IPS-20b (cell line): Measurements from ENCODE around the gene GTF3C4.

Experiments used
- H3K27ac ChIP-seq: one replicate; pipeline ENCODE4 v1.5.1; 2013; ENCODE audit warnings: low read length
- H3K27me3 ChIP-seq: 2 replicates; pipeline ENCODE4 v1.6.1; 2013; ENCODE audit warnings: mild to moderate bottlenecking, low read length, inconsistent platforms; ENCODE audit not compliant: insufficient read depth
- H3K36me3 ChIP-seq: 2 replicates; pipeline ENCODE4 v1.6.1; 2013; ENCODE audit warnings: low read depth, mild to moderate bottlenecking, inconsistent platforms, low read length, moderate library complexity; ENCODE audit not compliant: insufficient read depth
- H3K4me1 ChIP-seq: 2 replicates; pipeline ENCODE4 v1.6.1; 2013; ENCODE audit warnings: mild to moderate bottlenecking, control low read depth, inconsistent platforms, low read length, moderate library complexity; ENCODE audit not compliant: insufficient read depth
- H3K4me3 ChIP-seq: 2 replicates; pipeline ENCODE4 v1.5.1; 2013; ENCODE audit warnings: mild to moderate bottlenecking, low read length, inconsistent platforms
- H3K9ac ChIP-seq: 2 replicates; pipeline ENCODE4 v1.6.1; 2013; ENCODE audit warnings: low read depth, mild to moderate bottlenecking, inconsistent platforms, low read length, moderate library complexity
- H3K9me3 ChIP-seq: 2 replicates; pipeline ENCODE4 v1.6.1; 2013; ENCODE audit warnings: mild to moderate bottlenecking, low read depth, low read length, inconsistent platforms; ENCODE audit not compliant: insufficient read depth

The GTF3C4 gene

DNA sequence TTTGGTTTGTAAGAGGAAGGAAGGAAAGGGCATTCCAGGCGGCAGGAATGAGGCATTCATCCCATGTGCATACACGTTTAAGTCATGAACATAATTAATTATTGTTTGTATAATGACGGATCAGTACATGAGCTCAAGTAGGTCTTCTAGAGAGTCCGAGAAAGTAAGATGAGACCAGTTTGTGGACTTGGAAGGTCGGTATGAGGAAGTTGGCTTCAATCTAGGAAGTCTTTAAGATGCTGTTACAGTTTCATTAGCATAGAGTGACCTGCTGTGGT is 2.1 kb downstream of the GTF3C4 start:
- H3K36me3 ChIP-seq: 0 out of 2 replicates have a peak, but pooled peaks cover 3% of the 10 kb centered on the region
- H3K27ac ChIP-seq: no peak overlapping the region

GRCh38 chr9:132673355-132673754 is 3.1 kb downstream of the GTF3C4 start:
- peaks cover 11% of the 10 kb centered on the region; the same call in 1 of the 2 replicates for H3K4me1 ChIP-seq
- peaks cover 11% of the 10 kb centered on the region for H3K36me3 ChIP-seq
- no peak overlapping the region for H3K4me3 ChIP-seq
- H3K27me3 ChIP-seq: no peaks in the 10 kb centered on the region
- no peak overlapping the region for H3K27ac ChIP-seq
- no peaks in the 10 kb centered on the region for H3K9me3 ChIP-seq
- no peak overlapping the region for H3K9ac ChIP-seq

More for the DNA sequence above, 2.1 kb downstream of the GTF3C4 start:
- H3K9ac ChIP-seq: peak overlapping the region; percentile 89; the same call in 1 of the 2 replicates
- peak overlapping the region; percentile 84 for H3K4me3 ChIP-seq
- H3K9me3 ChIP-seq: no peaks in the 10 kb centered on the region
- H3K27me3 ChIP-seq: no peaks in the 10 kb centered on the region
- H3K4me1 ChIP-seq: peaks cover 21% of the 10 kb centered on the region; the same call in 1 of the 2 replicates

GRCh38 chr9:132674485-132674884 is 4.2 kb downstream of the GTF3C4 start:
- H3K4me3 ChIP-seq: no peak overlapping the region
- peaks cover 11% of the 10 kb centered on the region; the same call in 1 of the 2 replicates for H3K4me1 ChIP-seq
- H3K27ac ChIP-seq: no peak overlapping the region
- H3K27me3 ChIP-seq: no peaks in the 10 kb centered on the region
- H3K36me3 ChIP-seq: peaks cover 23% of the 10 kb centered on the region
- no peaks in the 10 kb centered on the region for H3K9me3 ChIP-seq
- no peak overlapping the region for H3K9ac ChIP-seq

DNA sequence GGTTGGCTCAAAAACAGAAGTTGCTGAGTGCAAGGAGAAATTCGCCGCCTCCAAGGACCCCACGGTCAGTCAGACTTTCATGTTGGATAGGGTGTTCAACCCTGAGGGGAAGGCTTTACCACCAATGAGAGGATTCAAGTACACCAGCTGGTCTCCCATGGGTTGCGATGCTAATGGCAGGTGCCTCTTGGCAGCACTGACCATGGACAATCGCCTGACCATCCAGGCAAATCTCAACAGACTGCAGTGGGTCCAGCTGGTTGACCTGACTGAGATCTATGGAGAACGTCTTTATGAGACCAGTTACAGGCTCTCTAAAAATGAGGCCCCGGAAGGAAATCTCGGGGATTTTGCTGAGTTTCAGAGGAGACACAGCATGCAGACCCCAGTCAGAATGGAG is 7.7 kb downstream of the GTF3C4 start:
- Histone ChIP-seq H3K36me3 (peaks cover 50% of the 10 kb centered on the region), H3K27ac (no peak overlapping the region), H3K27me3 (no peaks in the 10 kb centered on the region), H3K4me1 (no peaks in the 10 kb centered on the region; the same call in 1 of the 2 replicates), H3K9ac (no peak overlapping the region), H3K4me3 (no peak overlapping the region), H3K9me3 (no peaks in the 10 kb centered on the region)

DNA sequence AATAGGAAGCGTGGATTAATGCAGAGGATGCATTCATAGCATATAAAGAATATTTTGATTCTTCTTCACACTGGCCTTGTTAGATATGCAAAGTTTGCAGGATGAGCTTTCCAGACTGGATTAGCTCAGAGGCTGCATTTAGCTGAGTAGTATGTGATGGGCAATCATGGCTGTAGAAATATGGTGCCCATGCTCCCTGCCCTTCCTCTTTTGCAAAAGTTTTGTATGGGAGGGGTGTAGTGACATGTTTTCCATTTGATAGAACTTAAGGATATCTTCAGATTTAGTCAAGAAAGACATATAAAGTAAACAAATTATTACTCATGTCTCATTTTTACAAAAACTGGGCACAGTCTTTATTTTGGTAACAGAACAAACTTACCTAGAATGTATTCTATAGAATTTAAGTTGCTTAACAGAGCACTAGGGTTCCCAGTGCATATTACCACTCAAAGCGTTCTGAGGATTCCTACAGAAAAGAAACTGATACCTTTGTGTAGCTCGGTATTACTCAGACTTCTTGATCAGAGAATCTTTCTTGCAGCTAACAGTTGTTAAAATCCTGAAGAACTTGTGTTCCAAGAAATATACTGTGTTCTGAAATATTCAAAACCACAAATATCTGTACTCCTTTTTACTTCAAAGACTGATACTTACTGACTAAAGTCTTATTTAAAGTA is 9.8 kb downstream of the GTF3C4 start:
- no peak overlapping the region for H3K9ac ChIP-seq
- H3K27ac ChIP-seq: no peak overlapping the region
- no peaks in the 10 kb centered on the region for H3K27me3 ChIP-seq
- H3K4me1 ChIP-seq: no peaks in the 10 kb centered on the region
- H3K4me3 ChIP-seq: no peak overlapping the region
- no peaks in the 10 kb centered on the region for H3K9me3 ChIP-seq
- peaks cover 68% of the 10 kb centered on the region for H3K36me3 ChIP-seq

DNA sequence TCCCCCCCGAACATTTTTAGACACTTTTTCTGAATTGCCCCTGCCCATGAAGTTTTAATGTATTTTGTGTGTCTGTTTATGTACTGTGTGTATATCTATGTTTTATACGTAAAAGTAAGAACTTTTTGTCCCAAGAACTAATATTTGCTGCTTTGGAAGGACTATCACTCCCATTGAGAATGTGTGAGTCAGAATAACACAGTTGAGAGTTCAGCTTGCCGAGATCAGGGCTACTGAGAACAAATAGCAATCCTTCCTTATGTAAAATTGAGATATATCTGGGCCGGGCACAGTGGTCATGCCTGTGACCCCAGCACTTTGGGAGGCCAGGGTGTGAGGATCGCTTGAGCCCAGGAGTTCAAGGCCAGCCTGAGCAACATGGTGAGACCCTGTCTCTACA is 11.3 kb downstream of the GTF3C4 start:
- Histone ChIP-seq H3K27ac (no peak overlapping the region), H3K36me3 (peaks cover 83% of the 10 kb centered on the region), H3K9me3 (no peaks in the 10 kb centered on the region), H3K27me3 (no peaks in the 10 kb centered on the region), H3K4me1 (no peaks in the 10 kb centered on the region), H3K9ac (no peak overlapping the region), H3K4me3 (no peak overlapping the region)

- Histone ChIP-seq H3K36me3 (peaks cover 93% of the 10 kb centered on the region), H3K4me1 (no peaks in the 10 kb centered on the region), H3K4me3 (no peak overlapping the region), H3K27ac (no peak overlapping the region), H3K9ac (no peak overlapping the region), H3K27me3 (no peaks in the 10 kb centered on the region), H3K9me3 (no peaks in the 10 kb centered on the region)
These were observed 13.6 kb downstream of the GTF3C4 start for GRCh38 chr9:132683873-132684272.

DNA sequence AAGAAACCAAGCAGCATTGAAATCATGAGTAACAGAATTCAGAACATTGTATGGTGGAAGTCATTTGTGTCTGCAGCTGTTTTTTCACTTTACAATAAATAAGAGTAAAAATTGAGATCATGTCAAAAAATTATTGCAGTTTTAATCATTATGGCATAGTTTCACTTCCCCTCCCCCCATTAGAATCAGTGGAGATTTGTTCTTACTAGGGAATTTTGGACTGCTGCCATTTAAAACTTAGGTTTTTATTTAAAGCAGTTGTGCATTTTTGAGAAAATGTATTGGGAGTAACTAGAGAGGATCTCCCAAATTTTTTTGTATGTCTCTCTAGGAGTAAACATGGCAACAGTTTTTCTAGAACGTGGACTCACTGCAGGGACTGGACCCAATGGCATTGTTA is 20.4 kb downstream of the GTF3C4 start:
- no peaks in the 10 kb centered on the region for H3K4me1 ChIP-seq
- no peaks in the 10 kb centered on the region for H3K9me3 ChIP-seq
- peaks cover 63% of the 10 kb centered on the region for H3K36me3 ChIP-seq
- no peak overlapping the region for H3K27ac ChIP-seq
- no peak overlapping the region for H3K4me3 ChIP-seq
- no peaks in the 10 kb centered on the region for H3K27me3 ChIP-seq
- no peak overlapping the region for H3K9ac ChIP-seq

GRCh38 chr9:132694144-132694543 is 23.9 kb downstream of the GTF3C4 start:
- Histone ChIP-seq H3K9me3 (peaks cover 26% of the 10 kb centered on the region), H3K4me3 (no peak overlapping the region), H3K27me3 (no peaks in the 10 kb centered on the region), H3K36me3 (peaks cover 29% of the 10 kb centered on the region), H3K4me1 (no peaks in the 10 kb centered on the region), H3K27ac (no peak overlapping the region), H3K9ac (no peak overlapping the region)

DNA sequence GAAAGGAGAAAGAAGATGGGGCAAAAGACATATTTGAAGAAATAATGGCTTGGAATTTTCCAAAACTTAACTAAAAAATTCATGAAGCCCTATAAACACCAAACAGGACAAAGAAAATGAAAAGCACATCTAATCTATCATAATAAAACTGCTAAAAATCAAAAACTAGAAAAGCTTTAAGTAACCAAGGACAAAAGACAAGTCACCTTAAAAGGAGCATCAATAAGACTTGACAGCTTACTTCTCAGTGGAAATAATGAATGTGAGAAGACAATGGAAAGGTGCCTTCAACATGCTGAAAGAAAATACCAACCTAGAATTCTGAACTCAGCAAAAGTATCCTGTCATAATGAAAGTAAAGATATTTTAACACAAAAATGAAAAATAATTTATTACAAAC is 27.0 kb downstream of the GTF3C4 start:
- H3K36me3 ChIP-seq: peaks cover 2% of the 10 kb centered on the region; the same call in 1 of the 2 replicates
- peaks cover 39% of the 10 kb centered on the region for H3K9me3 ChIP-seq
- no peak overlapping the region for H3K27ac ChIP-seq
- H3K4me1 ChIP-seq: no peaks in the 10 kb centered on the region
- no peaks in the 10 kb centered on the region for H3K27me3 ChIP-seq
- H3K4me3 ChIP-seq: no peak overlapping the region
- H3K9ac ChIP-seq: no peak overlapping the region

- Histone ChIP-seq H3K36me3 (no peaks in the 10 kb centered on the region), H3K9ac (no peak overlapping the region), H3K27ac (no peak overlapping the region), H3K27me3 (no peaks in the 10 kb centered on the region), H3K9me3 (peaks cover 53% of the 10 kb centered on the region), H3K4me1 (no peaks in the 10 kb centered on the region), H3K4me3 (no peak overlapping the region)
These were observed 28.7 kb downstream of the GTF3C4 start for GRCh38 chr9:132698989-132699388.

DNA sequence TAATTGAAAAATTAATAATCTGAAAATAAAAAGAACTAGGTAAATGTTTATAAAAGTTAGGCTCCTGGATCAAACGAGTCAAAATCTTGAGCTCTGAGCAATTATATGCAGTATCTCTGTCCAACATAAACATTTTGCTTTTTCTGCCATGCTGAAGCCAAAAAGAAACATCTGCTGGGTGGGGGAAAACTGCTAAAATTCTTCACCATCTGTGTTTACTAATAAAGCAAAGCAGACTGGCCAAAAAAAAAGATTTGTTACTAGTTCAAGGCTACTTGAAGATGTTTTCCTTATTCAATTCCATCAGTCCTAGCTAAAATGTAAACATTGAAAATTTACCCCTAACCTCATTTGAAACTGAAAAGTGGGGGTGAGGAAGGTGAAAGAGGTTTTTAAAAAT is 29.7 kb downstream of the GTF3C4 start:
- Histone ChIP-seq H3K9ac (no peak overlapping the region), H3K4me3 (no peak overlapping the region), H3K27me3 (no peaks in the 10 kb centered on the region), H3K9me3 (peaks cover 55% of the 10 kb centered on the region), H3K4me1 (no peaks in the 10 kb centered on the region), H3K36me3 (no peaks in the 10 kb centered on the region), H3K27ac (no peak overlapping the region)
